NCI-H748 (cell line): ENCODE data around the gene FILIP1.

Experiments used
- DNase-seq: peaks from one replicate; lab custom pipeline; 2025; ENCODE audit not compliant: unreplicated experiment; lab: John Stamatoyannopoulos, UW

FILIP1 gene

DNA sequence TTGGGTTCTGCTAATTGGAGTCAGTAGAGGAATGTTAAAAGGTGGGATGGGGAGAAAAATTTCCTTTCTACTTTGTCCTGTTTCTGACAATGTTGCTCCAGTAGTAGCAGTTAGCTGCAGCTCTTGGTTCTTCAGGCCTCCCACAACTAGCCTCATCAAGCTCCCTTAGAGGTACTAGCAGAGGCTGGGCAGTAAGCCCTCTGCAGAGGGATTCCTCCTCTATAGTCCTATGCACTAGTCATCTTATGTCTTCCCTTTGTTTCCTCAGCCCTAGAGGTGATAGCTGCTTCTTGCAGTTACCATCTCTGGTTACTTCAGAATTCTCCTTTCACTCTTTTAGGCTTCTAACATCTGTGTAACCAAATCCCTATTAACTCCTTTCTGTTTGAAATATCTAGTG, 99.8 kb downstream of the FILIP1 start:
- DNase-seq: no peak

- no peak for DNase-seq
Observed at GRCh38 chr6:75391276-75391675, 102.3 kb downstream of the FILIP1 start.

DNA sequence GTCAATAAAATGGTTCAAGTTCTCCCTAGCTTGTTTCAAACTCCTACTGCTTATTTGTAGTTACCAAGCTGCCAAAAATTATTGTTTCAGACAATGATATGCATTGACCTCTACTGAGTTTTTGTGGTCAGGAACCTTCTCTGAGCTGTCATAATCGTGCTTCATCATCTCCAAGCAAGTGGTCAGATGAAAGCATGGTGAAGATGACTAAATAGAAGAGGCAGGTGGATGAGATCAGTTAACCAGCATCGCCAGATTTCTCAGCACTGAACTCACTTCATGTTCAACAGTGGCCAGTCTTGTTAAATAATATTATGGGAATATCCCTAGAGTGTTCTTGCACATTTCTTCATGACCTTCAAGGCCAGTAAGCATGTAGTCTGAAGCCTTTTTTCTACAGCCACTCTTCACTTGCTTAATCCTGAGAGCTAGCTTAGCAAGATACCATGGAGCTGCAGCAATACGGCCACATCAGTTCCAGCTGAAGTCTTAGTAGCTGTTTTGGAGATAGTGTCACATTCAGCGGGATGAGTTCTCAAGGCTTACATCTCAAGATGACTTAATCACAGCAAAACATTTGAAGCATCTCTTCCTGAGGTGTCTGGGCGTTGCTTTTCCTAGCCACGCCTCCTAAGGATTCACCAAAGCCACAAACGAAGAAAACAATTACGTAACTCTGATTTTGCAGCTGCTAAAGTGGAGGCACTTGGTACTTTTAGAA, 107.4 kb downstream of the FILIP1 start:
- DNase-seq: no peak

DNA sequence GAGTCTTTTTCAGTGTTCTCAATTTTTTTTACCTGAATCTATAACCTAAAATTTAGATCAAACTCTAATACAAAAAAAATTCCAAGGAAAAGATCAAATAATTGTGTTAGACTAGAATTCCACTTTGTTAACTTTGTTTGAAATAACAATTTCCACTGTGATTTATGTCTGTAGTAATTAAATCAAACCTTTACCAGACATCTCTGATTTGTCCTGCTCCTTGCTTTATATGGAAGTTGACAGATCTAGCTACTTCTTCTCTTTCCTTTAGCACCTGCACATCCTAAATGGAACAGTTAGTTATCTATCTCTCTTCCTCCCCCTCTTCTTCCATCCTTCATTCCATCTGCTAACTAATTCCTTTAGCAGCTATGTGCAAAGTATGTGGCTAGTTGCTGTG, 109.5 kb downstream of the FILIP1 start:
- DNase-seq: no peak

DNA sequence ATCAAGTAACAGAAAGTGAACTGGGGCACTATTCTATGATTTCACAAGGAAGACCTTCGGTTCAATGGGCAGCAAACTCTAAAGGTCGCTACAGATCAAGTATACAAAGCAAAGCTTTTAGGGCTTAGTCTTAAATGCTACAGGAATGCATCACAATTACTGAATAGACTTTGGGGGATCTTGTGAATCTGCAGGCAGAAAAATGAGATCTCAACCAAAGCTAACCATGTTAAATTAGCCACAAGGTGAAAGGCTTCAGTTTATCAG, 111.0 kb downstream of the FILIP1 start:
- DNase-seq: no peak

DNA sequence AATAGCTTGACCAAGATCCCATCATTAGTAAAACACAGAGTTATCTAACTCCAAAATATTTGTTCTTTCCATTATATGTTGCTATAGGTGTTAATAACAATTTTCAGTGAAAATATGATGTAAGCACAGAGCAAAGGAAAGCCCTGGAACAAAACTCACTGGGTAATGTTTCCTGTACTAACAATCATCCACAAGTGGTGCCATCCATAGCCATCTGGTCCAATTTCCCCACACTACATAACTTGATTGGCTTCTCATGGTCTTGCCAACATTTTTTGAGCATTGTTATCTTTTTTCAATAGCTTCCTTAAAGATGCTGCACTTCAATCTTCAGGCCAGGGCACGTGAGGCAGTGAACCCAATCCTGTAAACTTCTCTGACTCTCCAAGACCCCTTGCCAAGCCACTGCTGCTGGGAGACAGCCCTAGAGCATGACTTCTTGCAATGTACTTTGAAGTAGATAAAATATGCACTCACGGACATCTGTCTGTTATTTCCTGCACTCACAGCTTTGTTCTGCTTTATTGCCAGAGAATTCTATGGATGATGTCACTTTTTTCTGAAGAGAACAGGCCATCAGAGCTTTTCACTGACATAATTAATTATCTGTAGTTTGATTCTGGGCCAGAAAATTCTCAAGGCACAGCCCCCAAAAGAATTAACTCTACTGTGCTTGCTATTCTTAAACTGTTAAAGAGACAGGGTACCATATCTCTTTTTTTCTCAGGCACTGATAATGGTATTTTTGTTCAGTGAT, 111.5 kb downstream of the FILIP1 start:
- DNase-seq: peak; percentile 49

DNA sequence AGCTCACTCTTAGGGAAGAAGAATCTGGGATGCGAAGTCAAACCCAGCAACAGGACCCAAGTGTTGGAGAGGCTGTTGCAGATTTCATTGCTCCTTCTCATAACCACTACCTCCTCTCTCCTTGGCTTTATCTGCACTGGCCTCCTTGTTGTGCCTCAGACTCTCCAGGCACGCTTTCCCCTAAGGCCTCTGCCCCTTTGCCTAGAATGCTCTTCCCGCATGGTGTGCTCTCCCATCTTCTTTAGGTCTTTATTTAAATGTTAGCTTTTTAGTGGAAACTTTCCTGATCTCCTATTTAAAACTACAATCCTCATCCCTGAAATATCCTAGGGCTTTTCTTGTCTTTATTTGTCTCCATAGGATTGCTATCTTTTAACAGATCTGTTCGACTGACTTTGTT, 114.1 kb downstream of the FILIP1 start:
- no peak for DNase-seq

GRCh38 chr6:75378101-75378500, 115.5 kb downstream of the FILIP1 start:
- no peak for DNase-seq

DNA sequence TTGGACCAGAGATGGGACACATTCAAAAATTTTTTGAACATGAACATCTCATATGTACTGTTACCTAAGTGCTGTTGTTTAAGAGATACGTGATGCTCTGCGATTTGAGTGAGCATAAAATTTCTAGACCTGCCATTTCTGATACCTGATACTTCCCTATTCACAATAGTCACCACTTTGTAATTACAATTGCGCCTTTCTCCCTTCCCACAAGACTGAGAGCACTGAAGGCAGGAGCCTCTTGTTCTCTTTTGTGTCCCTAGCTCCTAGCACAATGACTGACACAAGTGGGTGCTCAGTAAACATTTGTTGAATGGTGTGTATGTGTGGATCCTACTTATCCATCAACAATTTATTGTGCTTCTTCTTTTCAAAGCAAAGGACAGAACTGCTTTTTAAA, 116.2 kb downstream of the FILIP1 start:
- peak; percentile 86 for DNase-seq

DNA sequence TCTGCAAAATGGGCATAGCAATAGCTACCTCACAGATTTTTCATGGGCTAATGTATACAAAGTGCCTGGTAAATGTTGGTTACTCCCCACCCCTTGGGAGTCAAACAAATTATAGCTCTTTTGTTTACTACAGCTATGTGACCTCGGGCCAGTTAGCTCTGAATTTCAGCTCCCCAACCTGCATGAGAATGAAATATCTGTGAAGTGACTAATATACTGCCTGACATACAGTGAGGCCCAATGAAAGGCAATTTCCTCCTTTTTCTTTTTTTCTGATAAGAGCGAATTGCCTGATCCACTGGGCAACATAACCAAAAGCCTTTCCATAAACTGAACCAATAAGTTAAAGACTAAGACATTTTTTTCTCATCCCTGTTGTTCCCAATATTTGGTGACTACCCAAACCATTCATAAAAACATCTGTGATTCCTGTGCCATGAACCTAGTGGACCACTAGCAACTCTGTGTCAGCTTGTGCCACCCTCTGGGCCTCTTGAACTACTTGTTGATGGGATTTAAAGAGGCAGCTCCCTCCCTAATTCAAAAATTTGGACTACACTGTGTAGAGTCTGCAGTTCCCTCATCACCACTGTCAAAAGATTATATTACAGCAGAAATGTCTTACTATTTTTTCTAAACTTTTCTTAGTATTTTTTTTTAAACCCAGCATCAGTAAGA, 117.1 kb downstream of the FILIP1 start:
- no peak for DNase-seq

- no peak for DNase-seq
Observed at GRCh38 chr6:75374961-75375400, 118.6 kb downstream of the FILIP1 start.

DNA sequence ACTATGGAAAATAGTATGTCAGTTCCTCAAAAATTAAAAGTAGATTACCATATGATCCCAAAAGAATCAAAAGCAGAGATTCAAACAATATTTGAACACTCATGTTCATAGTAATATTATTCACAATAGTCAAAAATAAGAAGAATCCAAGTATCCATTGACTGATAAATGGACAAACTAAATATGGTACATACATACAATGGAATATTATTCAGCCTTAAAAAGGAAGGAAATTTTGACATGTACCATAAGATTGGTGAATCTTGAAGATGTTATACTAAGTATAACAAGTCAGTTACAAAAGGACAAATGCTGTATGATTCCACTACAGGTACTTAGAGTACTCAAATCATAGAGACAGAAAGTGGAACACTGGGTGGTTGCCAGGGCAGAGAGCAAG, 120.7 kb downstream of the FILIP1 start:
- no peak for DNase-seq

- no peak for DNase-seq
Observed at GRCh38 chr6:75370011-75370410, 123.6 kb downstream of the FILIP1 start.

- DNase-seq: no peak
Observed at GRCh38 chr6:75368864-75369402, 124.7 kb downstream of the FILIP1 start.

DNA sequence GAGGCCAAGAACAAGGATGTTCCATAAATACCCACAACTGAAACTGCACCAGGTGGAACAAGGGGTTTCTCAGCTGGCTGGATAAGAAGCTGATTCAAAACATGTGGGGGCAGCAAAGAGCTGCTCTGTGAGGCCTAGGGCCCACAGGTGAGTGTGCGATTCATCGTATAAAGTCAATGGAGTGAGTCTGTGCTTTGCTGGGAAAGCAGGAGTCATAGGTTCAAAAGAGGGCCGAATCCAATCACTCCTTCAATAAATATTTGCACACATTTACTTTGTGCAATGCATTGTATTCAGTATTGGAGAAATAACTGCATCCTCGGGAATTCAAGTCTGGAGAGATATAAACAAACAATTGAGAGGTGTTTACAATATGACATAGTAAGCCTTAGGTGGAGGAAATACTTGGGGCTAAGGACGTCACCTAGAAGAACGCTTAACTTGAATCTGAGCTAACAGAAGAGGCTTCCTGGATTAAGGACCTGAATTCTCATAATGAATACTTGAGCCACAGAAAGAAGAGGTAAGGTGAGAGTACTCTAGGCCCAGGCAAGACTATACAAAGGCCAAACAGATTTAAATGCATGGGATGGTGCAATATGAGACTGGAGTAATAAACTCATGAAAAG, 125.3 kb downstream of the FILIP1 start:
- DNase-seq: peak; percentile 63

DNA sequence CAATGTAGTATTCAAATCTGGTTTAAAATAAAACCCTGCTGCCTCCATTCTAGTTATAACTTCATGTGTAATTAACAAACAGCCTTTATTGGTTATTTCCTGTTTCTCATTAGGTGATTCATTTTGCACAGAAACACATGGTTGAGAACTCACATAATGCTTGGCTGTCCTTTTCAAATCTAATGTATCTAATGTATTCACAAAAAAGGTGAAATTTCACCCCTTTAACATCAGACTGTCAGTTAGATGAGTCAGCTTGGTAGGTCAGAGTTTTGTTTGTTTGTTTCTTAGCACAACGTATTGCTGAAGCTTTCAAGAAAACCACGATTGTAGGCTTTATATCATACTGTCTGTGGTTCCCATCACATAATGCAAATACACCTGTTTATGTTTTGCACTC, 130.3 kb downstream of the FILIP1 start:
- no peak for DNase-seq

DNA sequence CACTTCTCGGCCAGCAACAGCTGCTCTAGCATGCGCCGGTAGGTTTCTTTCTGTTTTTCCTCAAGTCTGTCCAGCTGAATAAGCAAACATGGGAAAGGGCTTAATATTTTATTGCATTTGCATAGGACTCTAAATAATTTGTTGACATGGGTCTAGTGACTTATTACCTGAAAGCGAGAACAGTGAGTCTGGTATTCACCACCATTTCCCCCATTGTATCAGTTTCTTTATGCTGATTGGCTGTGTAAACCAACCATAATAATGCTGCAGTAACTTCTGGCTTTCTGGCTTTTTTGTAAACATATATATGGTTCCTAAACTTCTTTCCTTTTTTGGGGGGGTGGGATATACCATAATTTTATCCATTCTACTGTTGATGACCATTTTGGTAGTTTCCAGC, 140.0 kb downstream of the FILIP1 start:
- no peak for DNase-seq

DNA sequence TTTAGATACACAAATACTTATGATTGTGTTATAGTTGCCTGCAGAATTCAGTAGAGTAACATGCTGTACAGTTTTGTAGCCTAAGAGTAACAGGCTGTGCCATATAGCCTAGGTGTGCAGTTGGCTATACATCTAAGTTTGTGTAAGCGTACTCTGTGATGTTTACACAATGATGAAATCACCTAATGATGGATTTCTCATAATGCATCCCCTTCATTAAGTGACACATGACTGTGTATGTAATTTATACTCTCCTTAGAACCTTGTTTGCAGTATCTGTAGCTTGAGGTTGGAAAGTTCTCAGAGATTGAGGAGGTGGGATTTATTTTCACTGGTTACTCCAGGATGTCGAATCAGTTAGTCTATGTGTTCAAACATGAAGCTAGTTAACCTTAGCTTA, 142.0 kb downstream of the FILIP1 start:
- DNase-seq: peak; percentile 81

DNA sequence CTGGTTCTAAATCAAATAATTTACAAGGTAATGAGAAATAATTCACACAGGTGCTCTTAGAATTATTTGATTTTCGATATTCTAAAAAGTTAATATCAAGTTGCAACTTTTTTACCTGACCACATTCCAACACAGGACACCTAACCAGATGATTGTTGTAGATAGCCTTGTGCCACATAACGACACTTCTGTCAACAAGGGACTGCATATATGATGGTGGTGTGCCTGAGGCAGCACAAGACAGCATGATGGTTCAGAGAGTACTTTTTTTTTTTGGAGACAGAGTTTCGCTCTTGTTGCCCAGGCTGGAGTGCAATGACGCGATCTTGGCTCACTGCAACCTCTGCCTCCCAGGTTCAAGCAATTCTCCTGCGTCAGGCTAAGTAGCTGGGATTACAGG, 142.8 kb downstream of the FILIP1 start:
- no peak for DNase-seq

DNA sequence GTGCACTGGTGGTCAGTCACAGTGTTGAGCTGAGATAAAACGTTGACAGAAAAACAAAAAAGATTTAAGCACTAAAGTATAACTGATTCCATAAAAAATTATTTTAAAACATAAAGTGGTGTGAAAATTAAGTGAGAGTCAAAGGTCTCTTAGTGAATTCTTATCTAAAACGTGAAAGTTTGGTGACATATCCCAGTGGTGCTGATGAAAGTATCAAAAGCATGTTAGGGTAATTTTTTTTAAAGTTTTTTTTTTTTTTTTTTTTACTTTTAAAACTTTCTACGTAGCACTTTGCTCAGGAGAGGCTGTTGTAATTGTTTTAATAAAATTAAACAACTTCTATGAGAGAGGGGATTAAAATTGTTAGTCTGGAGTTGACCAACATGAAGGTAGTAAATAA, 143.4 kb downstream of the FILIP1 start:
- no peak for DNase-seq

DNA sequence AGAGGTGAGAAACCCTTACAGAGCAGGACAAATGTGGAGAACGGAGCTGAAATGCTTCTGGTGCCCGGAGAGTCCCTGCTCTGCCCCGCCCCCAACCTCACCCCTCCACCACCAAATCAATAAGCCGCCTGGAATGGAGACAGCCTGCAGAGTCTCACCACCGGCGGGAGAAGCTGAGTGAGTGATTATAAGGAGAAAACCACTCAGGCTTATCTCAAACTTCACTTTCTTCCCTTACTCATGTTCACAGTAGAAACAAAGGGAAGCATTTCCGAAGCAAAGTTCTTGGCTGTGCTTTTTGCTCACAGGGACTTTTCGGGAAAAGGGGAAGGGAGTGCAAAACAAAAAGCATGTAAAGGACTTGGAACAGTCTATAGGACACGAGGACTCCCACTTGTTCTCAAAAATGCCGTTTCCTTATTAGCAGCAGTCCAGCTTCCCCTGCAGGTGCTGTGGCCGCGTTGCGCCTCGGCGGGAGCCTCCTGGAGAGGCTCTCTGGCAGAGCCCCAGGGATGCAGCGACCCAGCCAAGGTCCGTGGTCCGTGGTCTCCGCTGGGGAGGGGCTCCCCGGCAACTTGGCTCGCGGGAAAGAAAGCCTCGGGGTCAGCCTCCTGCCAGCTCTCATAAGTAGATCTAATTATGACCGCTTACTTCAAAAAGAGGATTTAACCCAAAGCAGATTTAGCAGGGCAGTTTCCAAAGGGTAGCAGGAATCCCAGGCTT, 144.2 kb downstream of the FILIP1 start:
- DNase-seq: peak; percentile 54
